Measurements from ENCODE around the gene LHX5.

- no peak for TF ChIP-seq EZH2 (IDR thresholded peaks at IDR 0.05; ENCODE audit: borderline replicate concordance, low read length)
- no peak for TF ChIP-seq CTCF (conservative IDR thresholded peaks at IDR 0.05 in 1 of 2, IDR thresholded peaks at IDR 0.05 in 1 of 2; ENCODE audit: extremely low read depth in 1 of 2, insufficient read depth in 1 of 2, low read depth in 1 of 2, low read length in 2 of 2)
Observed at GRCh38 chr12:113462998-113463745, 8.5 kb downstream of the LHX5 start.
